HEK293 (cell line): ENCODE measurements around the gene PDSS2.

Experiments used
- CTCF ChIA-PET: fragments of 350-600 bp; formaldehyde crosslinking; extraction: SDS; loops from one replicate; lab custom pipeline; 2021; ENCODE audit warnings: antibody characterized with exemption; lab: Yijun Ruan, JAX
- POLR2A ChIA-PET: fragments of 300-600 bp; formaldehyde crosslinking; extraction: SDS; loops from one replicate; lab custom pipeline; 2020; ENCODE audit warnings: antibody characterized with exemption, inconsistent platforms; lab: Yijun Ruan, JAX
- H3K27ac ChIP-seq: fragments of 200-500 bp; sonication (Bioruptor generic); 2 replicates; pipeline ENCODE4 v1.5.1; 2014; ENCODE audit warnings: low read depth, low read length, control low read depth, inconsistent platforms; ENCODE audit errors: extremely low read depth
- H3K36me3 ChIP-seq, 2 experiments: fragments of 200-500 bp in 1 of 2; sonication (Bioruptor generic) in 1 of 2; 1 replicate in 1 of 2; 2 replicates in 1 of 2; pipeline ENCODE4 v1.5.1; 2014 to 2017; ENCODE audit warnings: inconsistent platforms in 2 of 2, low read length in 2 of 2; ENCODE audit not compliant: control insufficient read depth in 2 of 2, insufficient read depth in 1 of 2
- H3K4me1 ChIP-seq: fragments of 200-500 bp; sonication (Bioruptor generic); 2 replicates; pipeline ENCODE4 v1.5.1; 2014; ENCODE audit warnings: mild to moderate bottlenecking, low read length, inconsistent platforms; ENCODE audit not compliant: control insufficient read depth, insufficient read depth
- H3K4me3 ChIP-seq: 2 replicates; pipeline ENCODE4 v1.5.1; 2011; ENCODE audit warnings: low read depth, mild to moderate bottlenecking, control low read depth, low read length, moderate library complexity
- H3K9me3 ChIP-seq: fragments of 200-500 bp; sonication (Bioruptor generic); 2 replicates; pipeline ENCODE4 v1.5.1; 2014; ENCODE audit warnings: low read depth, low read length, inconsistent platforms; ENCODE audit not compliant: control insufficient read depth, insufficient read depth
- IKZF3 ChIP-seq: fragments of 450-650 bp; IDR thresholded peaks from 2 replicates; pipeline ENCODE4 v1.5.0; 2018; ENCODE audit warnings: missing biosample characterization, mild to moderate bottlenecking, missing genetic modification characterization, moderate library complexity
- KLF16 ChIP-seq: fragments of 450-650 bp; formaldehyde crosslinking; IDR thresholded peaks from 2 replicates; pipeline ENCODE4 v1.5.1; 2017; ENCODE audit warnings: missing biosample characterization, missing genetic modification characterization
- PRDM1 ChIP-seq: fragments of 450-650 bp; formaldehyde crosslinking; IDR thresholded peaks from 2 replicates; pipeline ENCODE4; 2016; ENCODE audit warnings: missing biosample characterization, missing genetic modification characterization
- WT1 ChIP-seq: fragments of 450-650 bp; formaldehyde crosslinking; IDR thresholded peaks from 2 replicates; pipeline ENCODE4 v1.5.1; 2016; ENCODE audit warnings: missing biosample characterization, missing genetic modification characterization
- ZFP37 ChIP-seq: fragments of 450-650 bp; formaldehyde crosslinking; IDR thresholded peaks from 2 replicates; pipeline ENCODE4 v1.5.1; 2016; ENCODE audit warnings: missing biosample characterization, missing genetic modification characterization
- ZNF10 ChIP-seq: fragments of 450-650 bp; formaldehyde crosslinking; IDR thresholded peaks from 2 replicates; pipeline ENCODE4 v1.5.1; 2017; ENCODE audit warnings: missing biosample characterization, missing genetic modification characterization
- ZNF2 ChIP-seq: fragments of 450-650 bp; formaldehyde crosslinking; IDR thresholded peaks from 2 replicates; pipeline ENCODE4 v1.5.1; 2016; ENCODE audit warnings: missing biosample characterization, missing genetic modification characterization
- ZNF266 ChIP-seq: fragments of 450-650 bp; formaldehyde crosslinking; IDR thresholded peaks from 2 replicates; pipeline ENCODE4 v1.5.1; 2016; ENCODE audit warnings: missing biosample characterization, missing genetic modification characterization, low read depth
- ZNF311 ChIP-seq: fragments of 450-650 bp; formaldehyde crosslinking; IDR thresholded peaks from 2 replicates; pipeline ENCODE4 v1.5.1; 2017; ENCODE audit warnings: missing biosample characterization, missing genetic modification characterization, borderline replicate concordance
- ZNF335 ChIP-seq: fragments of 450-650 bp; formaldehyde crosslinking; conservative IDR thresholded peaks from 2 replicates; pipeline ENCODE4 v1.5.1; 2016; ENCODE audit warnings: missing biosample characterization, missing genetic modification characterization
- ZNF350 ChIP-seq: fragments of 450-650 bp; formaldehyde crosslinking; IDR thresholded peaks from 2 replicates; pipeline ENCODE4 v1.5.0; 2017; ENCODE audit warnings: missing biosample characterization, mild to moderate bottlenecking, missing genetic modification characterization
- ZNF37A ChIP-seq: fragments of 450-650 bp; IDR thresholded peaks from 2 replicates; pipeline ENCODE4 v1.5.1; 2018; ENCODE audit warnings: missing biosample characterization, missing genetic modification characterization
- ZNF404 ChIP-seq: fragments of 450-650 bp; formaldehyde crosslinking; IDR thresholded peaks from 2 replicates; pipeline ENCODE4 v1.5.1; 2017; ENCODE audit warnings: missing biosample characterization, missing genetic modification characterization
- ZNF423 ChIP-seq: fragments of 450-650 bp; formaldehyde crosslinking; IDR thresholded peaks from 2 replicates; pipeline ENCODE4 v1.5.1; 2016; ENCODE audit warnings: missing biosample characterization, missing genetic modification characterization
- ZNF514 ChIP-seq: fragments of 450-650 bp; formaldehyde crosslinking; IDR thresholded peaks from 2 replicates; pipeline ENCODE4 v1.5.1; 2016; ENCODE audit warnings: missing biosample characterization, missing genetic modification characterization
- ZNF549 ChIP-seq: fragments of 450-650 bp; IDR thresholded peaks from 2 replicates; pipeline ENCODE4 v1.5.1; 2018; ENCODE audit warnings: missing biosample characterization, missing genetic modification characterization, mild to moderate bottlenecking, inconsistent platforms, moderate library complexity
- ZNF747 ChIP-seq: fragments of 450-650 bp; formaldehyde crosslinking; IDR thresholded peaks from 2 replicates; pipeline ENCODE4 v1.5.1; 2016; ENCODE audit warnings: missing biosample characterization, missing genetic modification characterization
- ZSCAN4 ChIP-seq: fragments of 450-650 bp; formaldehyde crosslinking; IDR thresholded peaks from 2 replicates; pipeline ENCODE4 v1.5.1; 2017; ENCODE audit warnings: missing biosample characterization, missing genetic modification characterization
- TF ChIP-seq, protein P1 (sequence below): fragments of 450-650 bp; formaldehyde crosslinking; IDR thresholded peaks from 2 replicates; pipeline ENCODE4 v1.5.1; 2016; ENCODE audit warnings: missing biosample characterization, missing genetic modification characterization, borderline replicate concordance
- TF ChIP-seq, protein P2 (sequence below): fragments of 450-650 bp; formaldehyde crosslinking; IDR thresholded peaks from 2 replicates; pipeline ENCODE4 v1.5.1; 2016; ENCODE audit warnings: missing biosample characterization, missing genetic modification characterization, low read depth

Gene PDSS2

GRCh38 chr6:107369493-107369892 lies 89.9 kb downstream of the PDSS2 start:
- H3K36me3 ChIP-seq, result no peaks in the 10 kb centered on the region; a peak in 1 of 3 replicates
- CTCF ChIA-PET, result no interaction called here
- TF ChIP-seq ZNF747 (tag by site-specific recombination) (no peak), ZNF549 (tag by site-specific recombination) (no peak), ZSCAN4 (no peak), ZNF266 (tag by site-specific recombination) (no peak), ZNF335 (tag by site-specific recombination) (no peak), ZNF404 (tag by site-specific recombination) (no peak), ZNF10 (tag by site-specific recombination) (no peak), ZNF423 (tag by site-specific recombination) (no peak), WT1 (tag by site-specific recombination) (no peak), PRDM1 (tag by site-specific recombination) (no peak), ZNF350 (tag by site-specific recombination) (no peak), ZNF37A (tag by site-specific recombination) (no peak), ZFP37 (tag by site-specific recombination) (no peak), ZNF2 (tag by site-specific recombination) (no peak), KLF16 (no peak), IKZF3 (tag by site-specific recombination) (no peak), ZNF311 (tag by site-specific recombination) (no peak), ZNF514 (tag by site-specific recombination) (no peak)
- TF ChIP-seq, protein P1, sequence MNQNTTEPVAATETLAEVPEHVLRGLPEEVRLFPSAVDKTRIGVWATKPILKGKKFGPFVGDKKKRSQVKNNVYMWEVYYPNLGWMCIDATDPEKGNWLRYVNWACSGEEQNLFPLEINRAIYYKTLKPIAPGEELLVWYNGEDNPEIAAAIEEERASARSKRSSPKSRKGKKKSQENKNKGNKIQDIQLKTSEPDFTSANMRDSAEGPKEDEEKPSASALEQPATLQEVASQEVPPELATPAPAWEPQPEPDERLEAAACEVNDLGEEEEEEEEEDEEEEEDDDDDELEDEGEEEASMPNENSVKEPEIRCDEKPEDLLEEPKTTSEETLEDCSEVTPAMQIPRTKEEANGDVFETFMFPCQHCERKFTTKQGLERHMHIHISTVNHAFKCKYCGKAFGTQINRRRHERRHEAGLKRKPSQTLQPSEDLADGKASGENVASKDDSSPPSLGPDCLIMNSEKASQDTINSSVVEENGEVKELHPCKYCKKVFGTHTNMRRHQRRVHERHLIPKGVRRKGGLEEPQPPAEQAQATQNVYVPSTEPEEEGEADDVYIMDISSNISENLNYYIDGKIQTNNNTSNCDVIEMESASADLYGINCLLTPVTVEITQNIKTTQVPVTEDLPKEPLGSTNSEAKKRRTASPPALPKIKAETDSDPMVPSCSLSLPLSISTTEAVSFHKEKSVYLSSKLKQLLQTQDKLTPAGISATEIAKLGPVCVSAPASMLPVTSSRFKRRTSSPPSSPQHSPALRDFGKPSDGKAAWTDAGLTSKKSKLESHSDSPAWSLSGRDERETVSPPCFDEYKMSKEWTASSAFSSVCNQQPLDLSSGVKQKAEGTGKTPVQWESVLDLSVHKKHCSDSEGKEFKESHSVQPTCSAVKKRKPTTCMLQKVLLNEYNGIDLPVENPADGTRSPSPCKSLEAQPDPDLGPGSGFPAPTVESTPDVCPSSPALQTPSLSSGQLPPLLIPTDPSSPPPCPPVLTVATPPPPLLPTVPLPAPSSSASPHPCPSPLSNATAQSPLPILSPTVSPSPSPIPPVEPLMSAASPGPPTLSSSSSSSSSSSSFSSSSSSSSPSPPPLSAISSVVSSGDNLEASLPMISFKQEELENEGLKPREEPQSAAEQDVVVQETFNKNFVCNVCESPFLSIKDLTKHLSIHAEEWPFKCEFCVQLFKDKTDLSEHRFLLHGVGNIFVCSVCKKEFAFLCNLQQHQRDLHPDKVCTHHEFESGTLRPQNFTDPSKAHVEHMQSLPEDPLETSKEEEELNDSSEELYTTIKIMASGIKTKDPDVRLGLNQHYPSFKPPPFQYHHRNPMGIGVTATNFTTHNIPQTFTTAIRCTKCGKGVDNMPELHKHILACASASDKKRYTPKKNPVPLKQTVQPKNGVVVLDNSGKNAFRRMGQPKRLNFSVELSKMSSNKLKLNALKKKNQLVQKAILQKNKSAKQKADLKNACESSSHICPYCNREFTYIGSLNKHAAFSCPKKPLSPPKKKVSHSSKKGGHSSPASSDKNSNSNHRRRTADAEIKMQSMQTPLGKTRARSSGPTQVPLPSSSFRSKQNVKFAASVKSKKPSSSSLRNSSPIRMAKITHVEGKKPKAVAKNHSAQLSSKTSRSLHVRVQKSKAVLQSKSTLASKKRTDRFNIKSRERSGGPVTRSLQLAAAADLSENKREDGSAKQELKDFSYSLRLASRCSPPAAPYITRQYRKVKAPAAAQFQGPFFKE (tag by site-specific recombination), result no peak
- TF ChIP-seq, protein P2, sequence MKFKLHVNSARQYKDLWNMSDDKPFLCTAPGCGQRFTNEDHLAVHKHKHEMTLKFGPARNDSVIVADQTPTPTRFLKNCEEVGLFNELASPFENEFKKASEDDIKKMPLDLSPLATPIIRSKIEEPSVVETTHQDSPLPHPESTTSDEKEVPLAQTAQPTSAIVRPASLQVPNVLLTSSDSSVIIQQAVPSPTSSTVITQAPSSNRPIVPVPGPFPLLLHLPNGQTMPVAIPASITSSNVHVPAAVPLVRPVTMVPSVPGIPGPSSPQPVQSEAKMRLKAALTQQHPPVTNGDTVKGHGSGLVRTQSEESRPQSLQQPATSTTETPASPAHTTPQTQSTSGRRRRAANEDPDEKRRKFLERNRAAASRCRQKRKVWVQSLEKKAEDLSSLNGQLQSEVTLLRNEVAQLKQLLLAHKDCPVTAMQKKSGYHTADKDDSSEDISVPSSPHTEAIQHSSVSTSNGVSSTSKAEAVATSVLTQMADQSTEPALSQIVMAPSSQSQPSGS (tag by site-specific recombination), result no peak
- TF ChIP-seq, all 188 proteins: peak for 0
- POLR2A ChIA-PET, result interaction anchor here (1.1 kb wide), 1 partner anchor 90 kb away, joined by 3 read pairs; the partner anchor contains the start of gene PDSS2
- Histone ChIP-seq H3K9me3 (no peaks in the 10 kb centered on the region), H3K4me3 (no peak overlapping the region), H3K4me1 (no peaks in the 10 kb centered on the region), H3K27ac (no peak overlapping the region)
